Ectodermal cell (in vitro differentiated cells): ENCODE data around the gene DRD2.

Experiments used
- H3K27ac ChIP-seq: 2 replicates; pipeline ENCODE4 v1.7.0; 2013; ENCODE audit warnings: mild to moderate bottlenecking, low read depth, low read length; ENCODE audit not compliant: insufficient read depth, poor library complexity, severe bottlenecking
- H3K27me3 ChIP-seq: 2 replicates; pipeline ENCODE4 v1.7.0; 2013; ENCODE audit warnings: mild to moderate bottlenecking, low read length; ENCODE audit not compliant: insufficient read depth, control insufficient read depth, poor library complexity, severe bottlenecking
- H3K36me3 ChIP-seq: one replicate; pipeline ENCODE4 v1.7.0; 2013; ENCODE audit warnings: low read length; ENCODE audit not compliant: control insufficient read depth, insufficient read depth
- H3K4me1 ChIP-seq: one replicate; pipeline ENCODE4 v1.7.0; 2013; ENCODE audit warnings: low read length; ENCODE audit not compliant: control insufficient read depth, insufficient read depth
- H3K4me3 ChIP-seq: 2 replicates; pipeline ENCODE4 v1.7.0; 2013; ENCODE audit warnings: low read depth, low read length, control low read depth; ENCODE audit not compliant: insufficient read depth
- H3K9me3 ChIP-seq: 2 replicates; pipeline ENCODE4 v1.7.0; 2013; ENCODE audit warnings: mild to moderate bottlenecking, low read length, moderate library complexity; ENCODE audit not compliant: control insufficient read depth
- WGBS, 2 experiments: methylation state at CpG; one replicate each; pipeline ENCODE4 v1.1.7; 2013; ENCODE audit warnings: missing lambda C conversion rate in 2 of 2; 5-methylcytosine and 5-hydroxymethylcytosine counted together

Gene DRD2

DNA sequence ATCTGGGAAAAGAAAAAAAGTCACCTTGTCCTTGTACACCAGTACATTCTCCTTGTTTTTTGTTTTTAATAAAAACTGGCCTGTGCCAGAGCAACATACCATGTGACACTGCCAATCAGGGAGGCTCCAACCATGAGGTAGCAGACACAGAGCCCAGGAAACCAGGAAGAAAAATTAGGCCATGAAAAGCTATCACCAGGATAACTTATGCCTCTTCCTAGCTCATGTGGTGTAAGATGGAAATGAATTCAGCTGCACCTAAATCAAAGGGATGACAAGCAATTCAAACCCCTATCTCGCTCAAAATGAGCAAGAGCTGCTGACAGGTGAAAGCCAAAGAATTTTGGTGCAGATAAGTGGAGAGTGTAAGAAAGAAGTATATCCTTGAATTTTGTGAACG, 7.7 kb downstream of the DRD2 start:
- Histone ChIP-seq H3K9me3 (no peaks in the 10 kb centered on the region), H3K36me3 (no peaks in the 10 kb centered on the region), H3K4me3 (no peak overlapping the region), H3K4me1 (peaks cover 4% of the 10 kb centered on the region), H3K27ac (no peak overlapping the region), H3K27me3 (peaks cover 14% of the 10 kb centered on the region)
- 78 to 86% methylated on average over 2 of the region's 2 CpGs for WGBS, 2 experiments

DNA sequence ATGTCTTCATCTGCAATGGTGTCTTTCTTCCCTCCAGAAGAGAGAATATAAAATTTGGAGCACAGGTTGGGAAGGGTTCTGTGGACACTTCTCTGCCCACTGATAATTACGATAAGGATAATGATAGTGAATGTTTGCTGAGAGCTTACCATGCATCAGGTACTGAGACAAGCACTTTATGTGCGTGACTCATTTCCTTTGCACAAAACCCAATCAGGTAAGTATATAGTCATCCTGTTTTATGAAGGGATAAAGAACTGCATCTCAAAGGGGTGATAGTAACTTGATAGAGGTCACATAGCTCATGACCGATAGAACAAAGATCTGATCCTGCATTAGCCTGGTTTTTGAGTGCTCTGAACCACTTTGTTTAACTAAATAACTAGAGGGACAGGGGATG, 9.4 kb downstream of the DRD2 start:
- Histone ChIP-seq H3K4me3 (no peak overlapping the region), H3K27me3 (no peaks in the 10 kb centered on the region), H3K4me1 (peaks cover 4% of the 10 kb centered on the region), H3K36me3 (no peaks in the 10 kb centered on the region), H3K9me3 (no peaks in the 10 kb centered on the region), H3K27ac (no peak overlapping the region)
- 95 to 96% methylated on average over 3 of the region's 3 CpGs for WGBS, 2 experiments

DNA sequence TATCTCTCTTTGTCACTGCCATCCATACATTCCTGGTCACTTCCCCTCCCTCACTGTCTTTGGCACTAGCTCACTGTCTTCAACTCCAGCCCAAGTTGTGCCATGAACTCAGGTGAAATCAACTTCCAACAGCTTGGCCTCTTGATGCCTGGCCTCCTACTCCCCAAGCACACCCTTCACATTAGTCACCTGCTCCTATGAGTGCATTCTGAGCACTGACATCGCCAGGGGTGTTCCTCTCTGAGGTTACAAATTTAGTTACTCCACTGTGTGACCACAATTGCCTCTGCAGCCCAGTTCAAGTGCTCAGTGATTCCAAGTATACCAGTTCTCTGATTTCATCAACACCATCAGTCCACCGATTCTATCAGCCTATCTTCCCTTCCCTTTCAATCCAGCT, 10.8 kb downstream of the DRD2 start:
- Histone ChIP-seq H3K4me1 (no peaks in the 10 kb centered on the region), H3K9me3 (no peaks in the 10 kb centered on the region), H3K4me3 (no peak overlapping the region), H3K27me3 (no peaks in the 10 kb centered on the region), H3K27ac (no peak overlapping the region), H3K36me3 (no peaks in the 10 kb centered on the region)
- whole genome bisulfite sequencing, 2 experiments: 68% methylated on average over 2 of the region's 2 CpGs

DNA sequence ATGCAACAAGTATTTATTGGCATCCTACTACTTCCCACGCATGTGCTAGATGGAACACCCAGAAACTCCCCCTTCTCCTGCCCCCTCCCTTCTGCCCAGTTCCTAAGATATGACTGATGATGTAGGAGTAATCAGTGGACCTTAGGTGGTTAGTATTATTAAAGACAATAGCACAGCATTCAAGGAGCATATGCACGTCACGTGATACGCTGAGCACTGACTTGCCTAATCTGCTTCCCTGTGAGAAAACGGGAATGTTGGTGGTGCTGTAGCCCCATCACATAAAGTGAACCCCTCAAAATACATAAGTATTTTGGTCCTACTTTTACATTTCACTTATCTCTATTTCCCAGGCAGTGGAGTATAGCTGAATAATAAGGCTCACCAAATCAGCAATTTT, 12.4 kb downstream of the DRD2 start:
- H3K9me3 ChIP-seq: no peaks in the 10 kb centered on the region
- no peak overlapping the region for H3K27ac ChIP-seq
- H3K36me3 ChIP-seq: no peaks in the 10 kb centered on the region
- no peak overlapping the region for H3K4me3 ChIP-seq
- 87 to 96% methylated on average over 5 of the region's 5 CpGs for WGBS, 2 experiments
- H3K27me3 ChIP-seq: no peaks in the 10 kb centered on the region
- peaks cover 6% of the 10 kb centered on the region for H3K4me1 ChIP-seq

DNA sequence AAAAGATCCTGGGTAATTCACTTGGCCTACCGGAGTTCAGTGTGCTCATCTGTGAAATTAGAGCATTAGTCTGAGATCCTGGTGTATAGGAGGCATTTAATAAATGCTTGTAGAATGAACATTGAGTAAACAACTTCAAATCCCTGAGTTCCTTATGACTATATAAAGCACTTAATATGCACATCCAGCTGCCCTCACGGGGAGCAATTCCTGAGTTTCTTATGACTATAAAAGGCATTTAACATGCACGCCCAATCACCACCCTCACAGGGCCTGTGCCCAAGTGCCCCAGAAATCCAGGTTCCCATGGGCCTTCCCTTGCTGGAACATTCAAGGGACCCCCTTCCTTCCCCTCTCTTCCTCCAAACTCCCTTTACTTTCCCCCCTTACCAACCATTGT, 13.6 kb downstream of the DRD2 start:
- 88 to 90% methylated on average over 3 of the region's 3 CpGs for WGBS, 2 experiments
- Histone ChIP-seq H3K4me1 (peaks cover 11% of the 10 kb centered on the region), H3K27me3 (no peaks in the 10 kb centered on the region), H3K36me3 (no peaks in the 10 kb centered on the region), H3K4me3 (no peak overlapping the region), H3K27ac (no peak overlapping the region), H3K9me3 (no peaks in the 10 kb centered on the region)

DNA sequence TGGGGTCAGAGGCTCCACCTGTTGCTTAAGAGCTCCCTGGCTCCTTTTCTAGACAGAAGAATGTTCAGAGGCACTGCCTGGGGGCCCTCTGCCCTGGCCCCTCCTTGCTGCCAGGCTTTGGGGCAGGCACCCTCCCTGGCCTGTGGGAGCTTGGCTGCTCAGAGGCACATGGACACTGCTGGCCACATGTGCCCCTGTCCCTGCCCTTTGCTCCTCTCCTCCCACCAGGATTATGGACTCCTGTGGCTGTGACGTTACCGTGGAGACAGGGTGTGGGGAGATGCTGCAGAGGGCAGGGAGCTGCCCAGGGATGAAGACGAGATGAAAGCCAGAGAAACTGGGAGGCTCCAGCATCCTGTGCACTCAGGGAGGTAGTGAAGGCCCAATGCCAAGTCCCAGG, 14.7 kb downstream of the DRD2 start:
- Histone ChIP-seq H3K27me3 (no peaks in the 10 kb centered on the region), H3K4me1 (peaks cover 11% of the 10 kb centered on the region), H3K9me3 (no peaks in the 10 kb centered on the region), H3K4me3 (no peak overlapping the region), H3K27ac (no peak overlapping the region), H3K36me3 (no peaks in the 10 kb centered on the region)
- WGBS, 2 experiments: 76 to 87% methylated on average over 3 of the region's 3 CpGs

DNA sequence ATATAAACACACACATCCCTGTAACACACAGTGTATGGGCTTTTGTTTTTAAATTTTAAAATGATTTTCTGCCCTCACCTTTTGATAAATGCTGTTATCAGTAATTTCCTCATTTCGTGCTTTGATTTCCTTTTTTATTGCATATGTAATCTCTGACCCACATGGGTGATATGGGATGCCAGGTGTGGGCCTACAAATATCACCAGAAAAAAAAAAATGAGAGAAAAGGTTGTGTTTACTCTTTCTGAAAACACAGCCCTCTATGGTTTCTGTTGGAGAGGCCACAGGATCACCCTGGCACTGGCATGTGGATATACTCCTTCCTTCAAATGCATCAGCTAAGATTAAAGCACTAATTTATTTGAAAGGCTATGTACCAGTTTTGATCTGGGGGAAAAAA, 17.0 kb downstream of the DRD2 start:
- H3K4me1 ChIP-seq: peaks cover 11% of the 10 kb centered on the region
- H3K36me3 ChIP-seq: no peaks in the 10 kb centered on the region
- H3K4me3 ChIP-seq: no peak overlapping the region
- H3K27me3 ChIP-seq: no peaks in the 10 kb centered on the region
- WGBS, 2 experiments: 87% methylated on average over 1 of the region's 1 CpG; no CpG with 5 or more reads in 1 of the 2 experiments
- no peak overlapping the region for H3K27ac ChIP-seq
- H3K9me3 ChIP-seq: no peaks in the 10 kb centered on the region

DNA sequence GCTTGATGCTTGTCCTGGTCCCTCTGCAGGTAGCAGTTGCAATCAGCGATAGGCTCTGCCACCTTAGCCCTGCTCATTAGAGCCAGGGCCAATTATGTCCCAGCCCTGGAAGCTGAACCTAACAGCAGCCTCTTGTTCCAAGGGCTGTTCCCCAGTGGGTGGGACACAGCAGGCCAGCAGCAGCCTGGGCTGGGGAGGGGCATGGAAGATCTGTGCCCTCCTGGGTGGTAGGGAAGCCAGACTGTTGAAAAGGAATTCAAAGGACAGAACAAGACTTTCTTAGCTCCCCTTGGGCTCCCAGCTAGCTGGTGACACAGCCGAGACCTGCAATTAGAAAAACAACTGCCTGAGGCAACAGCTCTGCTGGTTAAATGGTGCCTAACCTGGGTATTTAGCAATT, 17.4 kb downstream of the DRD2 start:
- WGBS, 2 experiments: 1 to 3% methylated on average over 2 of the region's 2 CpGs
- Histone ChIP-seq H3K4me3 (no peak overlapping the region), H3K27ac (no peak overlapping the region), H3K27me3 (no peaks in the 10 kb centered on the region), H3K36me3 (no peaks in the 10 kb centered on the region), H3K4me1 (peaks cover 11% of the 10 kb centered on the region), H3K9me3 (no peaks in the 10 kb centered on the region)

DNA sequence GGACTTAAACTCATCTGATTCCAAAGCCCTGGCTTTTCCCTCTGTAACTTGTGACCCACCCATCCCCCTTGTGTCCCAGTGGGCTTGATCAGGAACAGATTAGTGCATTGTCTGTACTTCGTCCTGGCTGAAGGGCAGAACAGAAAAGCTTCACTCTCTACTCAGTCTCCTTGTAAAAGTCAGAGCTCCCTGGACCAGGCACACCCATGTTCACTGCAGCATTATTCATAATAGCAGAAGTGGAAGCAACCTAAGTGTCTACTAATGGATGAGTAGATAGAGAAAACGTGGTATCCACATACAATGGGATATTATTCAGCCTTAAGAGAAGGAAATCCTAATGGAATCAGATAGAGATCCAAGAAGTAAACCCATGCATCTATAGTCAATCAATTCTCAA, 20.7 kb downstream of the DRD2 start:
- Histone ChIP-seq H3K4me1 (peaks cover 11% of the 10 kb centered on the region), H3K9me3 (no peaks in the 10 kb centered on the region), H3K4me3 (no peak overlapping the region), H3K27me3 (no peaks in the 10 kb centered on the region), H3K36me3 (no peaks in the 10 kb centered on the region), H3K27ac (no peak overlapping the region)
- WGBS, 2 experiments: 82% methylated on average over 2 of the region's 2 CpGs

DNA sequence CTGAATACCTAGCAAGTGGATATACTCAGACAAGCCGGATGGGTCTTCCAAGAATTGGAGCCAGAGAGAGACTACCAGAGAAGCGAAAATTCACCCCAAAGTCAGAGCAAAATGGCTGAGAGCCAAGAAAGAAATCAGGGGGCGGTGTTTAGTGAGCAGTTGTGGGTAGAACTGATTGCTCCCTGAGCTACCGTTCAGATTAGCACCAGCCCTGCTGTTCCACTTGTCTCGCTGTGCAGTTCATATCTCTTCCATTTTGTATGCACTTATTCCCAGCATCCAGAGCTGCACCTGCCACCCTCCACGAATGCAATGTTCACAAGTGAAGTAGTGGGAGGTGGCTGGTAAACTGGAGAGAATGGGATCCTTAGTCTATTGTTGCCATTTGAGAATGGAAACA, 25.5 kb downstream of the DRD2 start:
- Histone ChIP-seq H3K27ac (no peak overlapping the region), H3K36me3 (no peaks in the 10 kb centered on the region), H3K9me3 (no peaks in the 10 kb centered on the region), H3K4me1 (no peaks in the 10 kb centered on the region), H3K27me3 (no peaks in the 10 kb centered on the region), H3K4me3 (no peak overlapping the region)
- WGBS, 2 experiments: 93 to 96% methylated on average over 5 to 6 of the region's 6 CpGs

DNA sequence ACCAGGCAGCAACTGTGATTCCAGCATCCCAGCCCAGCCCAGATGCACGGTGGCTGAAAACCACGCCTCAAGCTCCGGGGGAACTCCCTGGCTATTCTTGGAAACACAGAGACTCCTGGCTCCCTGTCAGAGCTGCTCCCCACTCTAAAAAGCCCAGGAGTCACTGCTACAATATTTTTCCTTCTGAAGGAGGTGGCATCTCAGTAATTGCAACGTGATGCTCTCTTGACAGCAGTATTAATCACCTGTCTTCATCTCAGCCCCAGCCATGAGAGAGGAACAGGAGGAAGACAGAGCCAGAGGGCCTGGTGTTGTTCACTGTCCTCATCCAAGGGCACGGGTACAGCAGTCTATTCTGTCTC, 26.9 kb downstream of the DRD2 start:
- H3K9me3 ChIP-seq: no peaks in the 10 kb centered on the region
- no peaks in the 10 kb centered on the region for H3K27me3 ChIP-seq
- H3K4me1 ChIP-seq: no peaks in the 10 kb centered on the region
- H3K4me3 ChIP-seq: no peak overlapping the region
- 87 to 88% methylated on average over 5 of the region's 5 CpGs for WGBS, 2 experiments
- H3K27ac ChIP-seq: no peak overlapping the region
- no peaks in the 10 kb centered on the region for H3K36me3 ChIP-seq
